HG03175 (cell line): ENCODE measurements around the gene WRAP53.

ENCODE experiments used
- ATAC-seq: cut with Tn5 transposase; IDR thresholded peaks from one replicate; pipeline ENCODE4 v1.9.1; 2021; ENCODE audit warnings: mild to moderate bottlenecking, moderate library complexity; ENCODE audit not compliant: unreplicated experiment

WRAP53 gene

DNA sequence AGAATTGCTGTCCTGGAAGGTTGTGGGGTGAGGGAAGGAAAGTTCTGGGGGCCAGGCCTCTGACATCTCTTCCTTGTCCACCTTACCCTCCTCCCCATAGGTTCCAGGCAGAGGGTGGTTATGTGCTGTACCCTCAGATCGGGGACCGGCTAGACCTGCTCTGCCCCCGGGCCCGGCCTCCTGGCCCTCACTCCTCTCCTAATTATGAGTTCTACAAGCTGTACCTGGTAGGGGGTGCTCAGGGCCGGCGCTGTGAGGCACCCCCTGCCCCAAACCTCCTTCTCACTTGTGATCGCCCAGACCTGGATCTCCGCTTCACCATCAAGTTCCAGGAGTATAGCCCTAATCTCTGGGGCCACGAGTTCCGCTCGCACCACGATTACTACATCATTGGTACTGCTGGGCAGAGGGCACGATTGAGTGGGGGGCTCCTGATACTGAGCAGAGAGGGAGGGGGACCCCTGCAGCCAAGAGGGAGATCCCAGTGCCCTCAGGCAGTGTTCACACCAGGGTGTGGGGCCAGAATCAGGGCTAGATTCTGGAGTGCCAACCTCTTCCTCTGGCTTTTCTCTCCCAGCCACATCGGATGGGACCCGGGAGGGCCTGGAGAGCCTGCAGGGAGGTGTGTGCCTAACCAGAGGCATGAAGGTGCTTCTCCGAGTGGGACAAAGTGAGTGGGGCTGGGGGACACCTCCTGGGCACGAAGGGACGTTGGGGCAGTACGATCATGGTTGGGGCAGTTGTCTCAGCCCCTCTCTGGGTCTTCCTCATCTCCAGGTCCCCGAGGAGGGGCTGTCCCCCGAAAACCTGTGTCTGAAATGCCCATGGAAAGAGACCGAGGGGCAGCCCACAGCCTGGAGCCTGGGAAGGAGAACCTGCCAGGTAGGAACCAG is 19.8 kb downstream of the WRAP53 start:
- ATAC-seq = no peak

DNA sequence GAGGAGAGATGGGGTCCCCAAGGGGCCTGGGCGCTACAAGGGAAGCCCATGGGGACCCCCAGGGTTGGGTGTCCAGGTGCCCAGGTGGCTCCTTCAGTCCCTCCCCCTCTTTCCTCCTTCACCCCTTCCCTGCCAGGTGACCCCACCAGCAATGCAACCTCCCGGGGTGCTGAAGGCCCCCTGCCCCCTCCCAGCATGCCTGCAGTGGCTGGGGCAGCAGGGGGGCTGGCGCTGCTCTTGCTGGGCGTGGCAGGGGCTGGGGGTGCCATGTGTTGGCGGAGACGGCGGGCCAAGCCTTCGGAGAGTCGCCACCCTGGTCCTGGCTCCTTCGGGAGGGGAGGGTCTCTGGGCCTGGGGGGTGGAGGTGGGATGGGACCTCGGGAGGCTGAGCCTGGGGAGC is 20.8 kb downstream of the WRAP53 start:
- ATAC-seq = no peak

DNA sequence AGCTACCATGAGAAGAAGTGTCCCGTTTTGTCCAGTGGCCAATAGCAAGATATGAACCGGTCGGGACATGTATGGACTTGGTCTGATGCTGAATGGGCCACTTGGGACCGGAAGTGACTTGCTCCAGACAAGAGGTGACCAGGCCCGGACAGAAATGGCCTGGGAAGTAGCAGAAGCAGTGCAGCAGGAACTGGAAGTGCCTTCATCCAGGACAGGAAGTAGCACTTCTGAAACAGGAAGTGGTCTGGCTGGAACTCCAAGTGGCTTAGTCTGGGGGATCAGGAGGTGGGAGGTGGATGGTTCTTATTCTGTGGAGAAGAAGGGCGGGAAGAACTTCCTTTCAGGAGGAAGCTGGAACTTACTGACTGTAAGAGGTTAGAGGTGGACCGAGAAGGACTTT is 22.0 kb downstream of the WRAP53 start:
- ATAC-seq = no peak

DNA sequence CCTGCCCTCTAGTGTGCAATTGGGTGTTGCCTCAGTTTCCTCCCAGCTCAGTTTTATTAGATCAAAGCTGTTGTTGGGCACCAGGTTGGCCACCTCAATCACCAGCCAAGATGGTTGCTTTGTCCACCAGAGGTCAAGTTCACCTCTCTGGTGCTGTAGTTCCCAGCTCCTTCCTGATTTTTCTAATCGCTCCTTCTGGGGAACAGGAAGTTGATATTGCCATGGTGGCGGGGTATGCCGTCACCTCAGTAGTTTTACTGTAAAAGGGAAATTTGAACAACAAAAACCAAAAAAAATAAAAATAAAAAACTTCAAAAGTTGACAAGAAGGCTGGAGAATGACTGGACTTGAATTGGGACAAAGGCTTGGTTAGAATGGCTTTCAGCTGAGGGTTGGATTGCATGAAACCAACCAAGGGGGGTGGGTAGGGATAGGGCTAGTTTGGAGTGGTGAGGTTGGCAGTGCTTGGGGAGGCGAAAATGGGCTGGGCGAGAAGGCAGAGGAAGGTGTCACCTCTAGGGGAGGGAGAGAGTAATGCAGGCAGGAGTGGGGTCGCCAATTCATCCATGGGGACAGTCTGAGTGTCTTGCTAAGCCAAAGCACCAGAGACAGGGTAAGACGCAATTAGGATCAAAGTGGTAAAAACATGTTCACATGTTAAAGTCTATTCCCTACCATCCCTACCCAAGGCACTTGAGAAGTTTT is 22.9 kb downstream of the WRAP53 start:
- ATAC-seq = no peak

DNA sequence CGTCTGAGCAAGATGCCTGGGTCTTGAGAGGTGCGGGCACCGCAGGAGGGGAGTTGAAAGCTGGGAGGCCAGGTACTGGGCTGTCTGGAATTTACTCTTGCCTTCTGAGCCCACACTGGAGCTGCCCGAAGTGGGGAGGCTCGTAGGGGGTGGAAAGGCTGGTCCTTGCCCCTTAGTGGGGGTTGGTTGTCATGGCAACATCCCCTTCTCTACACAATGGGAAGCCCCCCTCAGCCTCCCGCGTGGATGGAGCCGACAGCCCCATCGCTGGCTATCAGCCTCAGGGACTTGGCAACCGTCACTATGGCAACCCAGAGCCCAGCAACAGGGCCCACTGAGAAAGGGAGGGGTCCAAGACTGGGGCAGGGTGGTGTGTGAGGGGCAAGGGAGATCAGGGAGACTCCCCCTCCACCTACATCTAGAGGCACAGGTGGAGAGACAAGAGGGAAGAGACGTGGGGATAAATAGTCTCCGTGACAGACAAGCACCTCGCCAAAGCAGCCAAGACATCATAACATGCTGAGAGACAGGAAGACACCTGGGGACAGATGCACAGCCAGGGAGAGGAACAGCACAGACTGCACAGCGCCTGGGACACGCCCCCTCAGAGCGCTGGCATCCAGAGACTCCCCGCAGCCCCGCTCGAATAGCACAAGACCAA is 24.0 kb downstream of the WRAP53 start:
- no peak for ATAC-seq

DNA sequence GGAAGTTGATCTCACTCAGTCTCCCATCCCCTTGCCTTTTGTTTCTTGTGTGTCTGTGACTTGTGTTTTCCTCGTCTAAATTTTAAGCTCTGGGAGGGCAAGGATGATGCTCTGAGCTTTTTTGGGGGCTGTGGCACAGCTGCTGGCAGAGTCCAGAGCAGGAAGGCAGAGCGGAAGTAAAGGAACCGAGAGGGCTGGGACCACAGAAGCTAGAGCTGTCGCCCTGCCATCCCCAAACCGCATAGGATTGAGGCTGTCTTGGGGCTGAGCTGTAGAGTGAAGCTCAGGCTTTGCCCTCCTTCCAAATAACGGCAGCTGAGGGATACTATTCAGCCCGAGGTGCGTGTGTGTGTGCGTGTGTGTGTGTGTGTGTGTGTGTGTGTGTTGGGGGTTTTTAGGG is 25.5 kb downstream of the WRAP53 start:
- no peak for ATAC-seq

DNA sequence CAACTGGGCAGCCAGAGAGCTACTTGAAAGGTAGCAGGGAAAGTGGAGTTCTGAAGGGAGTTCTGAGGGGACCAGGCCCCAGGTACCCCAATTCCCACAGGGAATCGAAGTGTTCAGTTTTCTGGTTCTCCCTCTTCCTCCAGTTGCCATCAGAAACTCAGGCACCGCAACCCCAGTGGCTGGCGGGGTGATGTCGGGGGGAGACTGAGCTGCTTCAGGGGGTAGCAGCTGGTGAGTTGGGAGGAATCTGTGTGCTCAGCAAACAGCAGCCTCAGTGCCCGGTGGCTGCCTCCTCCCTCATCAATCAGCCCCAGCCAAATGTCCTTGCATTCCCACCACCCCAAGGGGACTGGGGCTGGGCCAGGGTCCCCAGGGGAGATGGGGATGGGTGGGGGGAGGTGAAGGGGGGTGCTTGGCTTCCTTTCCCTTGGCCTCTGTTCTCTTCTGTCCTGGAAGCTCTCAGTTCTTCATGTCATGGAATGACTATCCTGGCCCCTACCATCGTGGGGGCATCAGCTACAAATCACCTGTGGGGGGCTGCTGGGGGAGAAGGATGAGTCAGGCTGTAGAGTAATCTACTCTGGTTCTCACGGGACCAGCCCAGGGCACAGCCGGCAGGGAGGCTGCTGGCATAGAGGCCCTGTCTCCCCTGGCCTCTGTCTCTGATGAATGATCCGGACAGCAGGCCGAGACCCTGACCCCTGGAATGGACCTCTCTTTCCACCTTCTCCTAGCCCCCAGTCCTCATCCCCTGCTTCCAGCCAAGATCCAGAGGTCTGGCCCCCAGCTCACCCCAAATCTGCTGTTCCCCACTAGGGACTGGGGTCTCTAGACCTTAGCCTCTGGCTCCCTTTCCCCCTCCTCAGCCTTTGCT is 26.7 kb downstream of the WRAP53 start:
- no peak for ATAC-seq

DNA sequence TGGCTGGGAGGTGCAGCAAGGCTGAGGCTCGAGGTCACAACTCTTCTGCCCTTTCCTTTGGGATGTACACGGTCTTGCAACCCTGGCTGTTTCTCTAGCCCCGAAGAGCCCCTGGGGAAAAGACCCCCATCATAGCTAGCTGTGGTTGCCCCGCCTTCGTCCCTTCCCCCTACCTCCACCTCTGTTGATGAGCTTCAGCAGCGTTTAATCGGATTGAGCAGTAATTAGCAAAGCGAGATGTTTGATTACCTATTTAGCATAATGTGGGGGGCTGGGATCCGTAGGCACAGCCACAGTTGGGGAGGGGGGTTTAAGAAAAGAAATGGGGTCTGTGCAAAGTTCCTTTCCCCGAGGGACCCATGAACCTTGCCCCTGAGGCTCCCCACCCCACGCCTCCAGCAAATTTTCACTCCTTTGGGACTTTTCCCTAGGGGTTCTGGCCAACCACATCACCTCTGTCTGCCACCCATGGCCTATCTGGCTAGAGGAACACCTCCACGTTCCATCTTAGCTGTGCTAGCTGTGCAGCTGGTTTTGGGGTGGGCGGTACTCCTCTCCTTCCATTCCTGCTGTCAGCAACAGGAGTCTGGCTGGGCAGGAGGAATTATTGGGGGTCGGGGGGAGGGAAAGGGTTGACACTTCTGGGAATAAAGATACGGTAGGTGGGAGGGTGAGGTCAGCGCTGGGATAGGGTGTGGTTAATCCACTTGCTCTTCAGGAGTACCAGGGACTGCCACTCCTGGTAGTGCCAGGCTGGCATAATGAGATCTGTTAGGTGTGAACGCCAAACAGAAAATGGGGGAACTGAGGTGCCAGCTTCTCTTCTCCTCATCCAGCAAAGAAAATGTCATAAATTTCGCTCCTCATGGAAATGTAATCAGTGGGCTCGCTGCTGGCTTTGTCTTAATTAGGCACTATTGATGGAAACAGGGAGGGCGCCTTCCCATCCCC is 27.9 kb downstream of the WRAP53 start:
- no peak for ATAC-seq

DNA sequence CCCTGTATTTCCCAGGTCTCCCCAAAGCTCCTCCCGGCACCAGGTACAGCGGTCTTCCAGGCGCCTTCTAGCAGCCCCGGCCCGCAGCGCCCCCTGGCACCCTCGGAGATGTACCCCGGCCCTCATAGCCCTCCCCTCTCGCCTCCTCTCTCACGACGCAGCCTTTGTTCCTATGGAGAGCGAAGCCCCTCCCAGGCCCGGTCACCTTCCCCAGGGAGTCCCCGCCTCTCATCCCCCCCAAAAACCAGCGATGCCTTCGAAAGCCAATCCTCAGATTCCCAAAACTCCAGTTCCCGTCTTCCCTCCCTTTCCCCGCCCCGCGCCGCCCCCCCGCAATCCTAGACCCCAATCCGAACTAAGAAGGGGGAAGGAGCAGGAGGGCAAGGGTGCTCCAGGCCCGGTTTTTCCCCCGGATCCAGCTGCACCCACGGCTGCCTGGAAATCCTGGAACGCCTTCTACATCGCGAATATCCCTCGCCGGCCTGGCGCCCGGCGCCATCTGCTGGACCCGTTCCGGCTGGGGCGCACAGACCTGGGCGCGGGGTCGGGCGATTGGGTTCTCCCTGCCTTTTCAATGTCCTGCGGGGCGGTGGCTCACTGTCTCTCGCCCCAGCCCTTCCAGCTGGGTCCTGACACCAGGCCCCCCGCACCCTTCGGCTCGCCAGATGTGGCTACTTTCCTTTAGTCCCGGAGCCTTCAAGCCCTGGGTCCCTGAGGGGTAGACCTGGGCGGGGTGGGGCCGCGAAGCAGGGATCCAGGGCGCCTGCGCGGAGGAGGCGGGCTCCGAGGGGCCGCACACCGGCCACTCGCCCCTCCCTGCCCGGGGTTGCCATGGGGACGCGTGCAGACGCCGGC is 28.9 kb downstream of the WRAP53 start, which contains the start of gene DNAH2:
Gene DNAH2, plus strand, starts transcription at position 844 of the 855 bp plus-strand sequence. CDS start 1,991 bp downstream, outside the sequence.
- no peak for ATAC-seq

DNA sequence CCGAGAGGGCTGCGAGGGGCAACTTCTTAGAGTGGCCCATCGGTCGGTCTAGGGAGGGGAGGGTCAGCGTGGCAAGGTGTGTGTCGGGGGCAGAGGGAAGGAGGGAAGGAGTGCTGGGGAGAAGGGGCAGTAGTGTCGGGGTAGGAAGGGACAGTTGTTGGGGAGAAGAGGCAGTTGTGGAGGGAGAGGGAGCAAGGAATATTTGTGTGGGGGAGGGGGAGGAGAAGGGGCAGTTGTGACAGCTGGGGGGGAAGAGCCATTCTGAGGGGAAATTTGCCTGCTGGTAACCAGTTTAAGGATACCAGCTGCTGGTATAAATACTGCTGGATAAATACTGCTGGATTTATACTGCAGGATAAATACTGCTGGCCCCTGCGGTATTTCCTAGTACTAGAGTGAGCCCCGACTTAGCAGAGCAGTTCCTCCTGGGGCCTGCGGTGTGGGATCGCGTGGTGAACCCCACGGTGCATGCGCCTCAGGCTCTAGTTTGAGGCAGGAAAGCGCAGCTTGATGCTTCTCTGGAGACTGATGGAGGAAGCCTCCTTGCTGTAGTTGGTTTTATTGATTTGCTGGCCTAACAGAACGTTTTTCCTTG is 29.6 kb downstream of the WRAP53 start:
- ATAC-seq = no peak

DNA sequence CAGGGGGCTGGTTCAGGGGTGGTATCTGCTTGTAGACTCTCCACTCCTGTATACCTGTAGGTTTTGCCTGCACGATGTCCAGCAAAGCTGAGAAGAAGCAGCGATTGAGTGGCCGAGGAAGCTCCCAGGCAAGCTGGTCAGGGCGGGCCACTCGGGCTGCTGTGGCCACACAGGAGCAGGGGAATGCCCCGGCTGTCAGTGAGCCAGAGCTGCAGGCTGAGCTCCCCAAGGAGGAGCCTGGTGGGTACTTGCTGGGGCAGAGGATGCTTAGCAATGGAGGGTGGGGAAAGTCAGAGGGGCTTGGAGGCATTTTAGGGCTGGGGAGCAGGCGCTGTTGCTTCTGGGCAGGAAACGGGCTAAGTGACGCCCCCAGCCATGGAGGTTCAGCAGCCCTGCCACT is 31.4 kb downstream of the WRAP53 start:
- no peak for ATAC-seq

DNA sequence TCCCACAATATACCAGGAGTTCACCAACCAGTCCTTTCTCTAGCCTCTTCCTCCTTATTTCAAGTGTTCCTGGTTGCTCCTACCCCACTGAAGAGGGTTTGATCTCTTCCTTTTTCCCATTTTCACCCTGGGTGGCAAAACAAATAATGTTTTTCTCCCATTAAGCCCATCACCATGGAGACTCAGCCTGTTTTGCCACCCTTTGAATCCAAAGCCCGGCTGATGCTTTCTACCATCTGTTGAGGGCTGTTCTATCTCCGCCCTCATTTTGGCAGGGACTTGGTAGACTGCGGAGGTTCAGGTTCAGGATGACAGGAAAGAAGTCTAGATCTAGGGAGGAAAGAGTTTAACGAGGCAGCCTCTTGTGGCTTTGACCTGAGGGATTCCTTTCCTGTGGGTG is 31.8 kb downstream of the WRAP53 start:
- ATAC-seq = no peak

DNA sequence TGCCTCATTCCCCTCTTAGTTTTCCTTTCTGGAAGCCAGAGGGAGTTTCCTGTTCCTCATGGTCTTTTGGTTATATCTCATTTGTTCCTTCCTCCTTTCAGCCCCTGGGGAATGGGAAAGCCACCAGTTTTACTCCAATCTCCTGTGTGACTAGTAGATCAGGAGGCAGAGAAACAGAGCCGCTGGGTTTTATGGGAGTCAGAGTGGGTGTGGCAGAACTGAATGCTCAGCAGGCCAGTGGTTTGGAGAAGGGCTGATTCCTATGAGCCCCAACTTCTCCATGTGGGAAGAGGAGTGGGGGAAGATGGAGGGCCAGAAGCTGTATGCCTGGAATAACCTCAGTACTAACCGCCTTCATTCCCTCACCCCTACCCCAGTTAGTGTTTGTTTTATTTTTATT is 33.3 kb downstream of the WRAP53 start:
- ATAC-seq = no peak

DNA sequence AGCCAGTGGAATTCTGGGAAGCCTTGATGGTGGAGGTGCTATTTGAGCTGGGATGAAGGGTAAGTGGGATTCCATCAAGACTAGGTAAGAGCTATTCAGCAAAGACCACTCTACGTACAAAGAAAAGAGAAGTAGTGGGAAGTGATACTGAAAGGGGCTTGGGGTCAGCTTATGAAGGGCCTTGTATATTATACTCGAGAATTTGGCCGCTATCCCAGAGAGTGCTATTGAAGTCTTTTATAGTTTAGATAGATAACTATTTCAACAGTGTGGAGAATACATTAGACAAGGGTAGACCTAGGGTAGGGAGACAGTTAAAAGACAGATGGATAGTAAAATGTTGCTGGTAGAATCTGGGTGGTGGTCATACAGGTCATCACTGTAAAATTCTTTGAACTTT is 39.6 kb downstream of the WRAP53 start:
- no peak for ATAC-seq

DNA sequence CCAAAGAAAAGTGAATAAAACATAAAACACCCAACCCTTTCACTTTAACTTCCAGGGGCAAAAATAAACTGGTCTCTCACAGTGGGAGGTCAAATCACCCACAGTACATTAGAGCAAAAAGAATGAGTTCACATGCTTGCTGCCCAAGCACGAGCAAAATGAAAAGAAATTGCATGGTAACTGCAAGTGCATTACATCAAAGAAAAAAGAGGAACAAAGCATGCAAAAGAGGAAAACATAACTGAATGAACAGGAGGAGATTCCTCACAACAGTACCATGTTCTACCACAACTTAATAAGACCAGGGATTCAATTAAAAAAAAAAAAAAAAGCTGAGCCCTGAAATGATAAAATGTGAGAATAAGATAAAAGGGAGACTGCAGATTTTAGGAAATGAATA is 41.5 kb downstream of the WRAP53 start:
- ATAC-seq = no peak

DNA sequence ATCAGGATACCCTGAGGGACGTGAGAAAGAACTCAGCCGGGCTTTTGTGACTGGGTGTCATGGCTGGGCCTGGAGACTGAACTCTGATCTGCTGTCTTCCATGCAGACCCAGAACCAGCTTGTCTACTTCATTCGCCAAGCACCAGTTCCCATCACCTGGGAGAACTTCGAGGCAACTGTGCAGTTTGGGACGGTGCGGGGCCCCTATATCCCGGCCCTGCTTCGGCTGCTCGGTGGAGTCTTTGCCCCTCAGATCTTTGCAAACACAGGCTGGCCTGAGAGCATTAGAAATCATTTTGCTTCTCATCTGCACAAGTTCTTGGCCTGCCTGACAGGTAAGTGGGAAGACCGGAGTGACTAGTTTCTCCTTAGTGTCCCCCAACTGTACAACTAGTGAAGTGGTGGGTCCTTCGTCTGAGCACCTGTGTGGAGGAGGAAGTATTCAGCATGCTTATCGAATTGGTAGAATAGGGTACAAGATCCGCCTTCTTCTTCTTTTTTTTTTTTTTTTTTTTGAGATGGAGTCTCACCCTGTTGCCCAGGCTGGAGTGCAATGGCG is 44.8 kb downstream of the WRAP53 start:
- no peak for ATAC-seq

DNA sequence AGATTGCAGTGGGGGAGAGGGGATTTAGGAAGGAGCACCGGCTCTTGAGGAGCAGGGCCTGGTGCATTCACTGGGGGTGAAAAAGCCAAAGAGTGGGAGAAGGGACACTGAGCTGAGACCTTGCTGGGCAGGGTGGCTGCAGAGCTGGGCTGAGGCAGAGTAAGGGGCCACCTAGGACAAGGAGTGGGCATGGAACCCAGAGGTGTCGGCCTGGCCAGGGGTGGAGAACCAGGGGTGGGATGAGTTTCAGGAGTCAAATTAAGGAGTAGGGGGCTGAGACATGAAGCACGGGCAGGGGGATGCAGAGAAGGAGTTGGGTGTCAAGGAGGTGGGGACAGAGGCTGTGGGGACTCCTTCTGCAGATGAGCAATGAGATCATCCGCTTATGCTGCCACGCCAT is 49.3 kb downstream of the WRAP53 start:
- no peak for ATAC-seq

DNA sequence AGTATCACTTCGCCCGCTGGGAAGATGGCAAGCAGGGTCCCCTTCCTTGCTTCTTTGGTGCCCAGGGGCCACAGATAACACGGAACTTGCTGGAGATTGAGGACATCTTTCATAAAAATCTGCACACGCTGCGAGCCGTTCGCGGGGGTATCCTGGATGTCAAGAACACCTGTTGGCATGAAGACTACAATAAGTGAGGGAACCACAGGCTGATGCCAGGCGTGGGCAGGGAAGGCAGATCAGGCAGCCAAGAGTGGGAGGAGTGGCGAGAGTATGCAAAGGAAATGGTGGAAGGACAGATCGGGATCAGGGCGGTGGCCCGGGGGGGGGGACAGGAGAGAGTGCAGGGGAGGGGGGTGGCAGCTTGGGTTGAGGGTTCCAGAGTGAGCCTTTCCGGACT is 51.5 kb downstream of the WRAP53 start:
- no peak for ATAC-seq
